Measurements from ENCODE around the gene GABBR2.

Gene GABBR2

DNA sequence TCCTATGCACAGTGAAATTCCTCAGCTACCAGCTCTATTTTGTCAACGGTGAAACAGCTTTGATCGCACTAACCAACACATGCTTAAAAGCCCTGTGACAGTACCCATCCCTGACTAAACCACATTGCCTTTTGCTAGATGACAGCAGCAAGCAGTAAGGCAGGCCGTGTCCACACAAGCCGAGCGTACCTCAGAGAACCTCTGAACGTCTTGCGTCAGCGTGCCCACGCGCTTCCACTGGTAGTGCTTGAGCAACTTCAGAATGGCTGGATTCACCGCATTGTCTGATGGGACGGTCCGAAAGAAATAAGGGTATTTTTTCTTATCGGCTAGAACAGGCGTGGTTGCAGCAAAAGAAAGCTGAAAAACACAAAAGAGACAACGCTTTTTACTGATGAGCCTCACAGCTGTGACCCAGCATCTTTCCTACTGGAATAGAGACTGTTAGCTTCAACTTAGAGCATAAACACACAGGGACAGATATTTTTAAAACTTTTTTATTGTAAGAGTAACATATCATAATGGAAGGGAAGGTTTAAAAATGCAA is 167.0 kb downstream of the GABBR2 start:
- DNase-seq (ENCODE audit: low read depth): no peak

DNA sequence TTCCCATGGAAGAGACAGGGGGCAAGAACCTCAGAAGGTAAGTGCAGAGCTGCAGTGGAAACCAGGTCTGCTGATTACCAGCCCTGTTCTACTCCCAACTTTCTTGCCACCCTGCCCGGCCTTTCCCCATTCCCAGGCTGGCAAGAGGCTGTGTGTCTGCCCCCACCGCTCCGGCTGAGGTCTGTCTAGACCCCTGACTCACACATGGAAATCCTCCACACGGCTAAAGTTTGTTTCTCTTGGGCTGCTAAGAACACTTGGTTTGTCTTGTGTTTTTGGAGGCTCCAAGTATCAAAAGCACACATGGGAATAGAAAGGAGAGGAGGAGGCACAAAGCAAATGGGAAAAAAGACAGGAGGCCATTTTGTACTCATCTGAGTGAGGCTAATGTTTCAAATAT is 168.3 kb downstream of the GABBR2 start:
- DNase-seq (ENCODE audit: low read depth): no peak

DNA sequence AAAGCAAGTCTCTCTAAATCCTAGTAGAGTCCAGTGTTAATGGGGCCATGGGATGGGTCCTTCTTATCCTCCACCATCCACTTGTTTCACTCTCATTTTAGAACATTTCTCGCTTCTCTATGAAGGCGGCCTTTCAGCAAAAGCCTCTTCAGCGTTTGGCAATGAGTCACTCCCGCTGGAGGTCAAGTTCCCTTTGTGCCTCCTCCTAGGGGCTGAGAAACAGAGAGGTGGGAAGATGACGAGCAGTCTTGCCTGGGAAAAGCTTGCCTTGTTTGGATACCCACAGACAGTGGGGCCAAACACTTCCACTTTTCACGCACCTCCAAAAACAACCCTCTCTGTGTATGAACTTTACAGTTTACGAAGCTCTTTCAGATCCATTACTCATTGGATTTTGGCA is 168.8 kb downstream of the GABBR2 start:
- DNase-seq (ENCODE audit: low read depth): no peak

DNA sequence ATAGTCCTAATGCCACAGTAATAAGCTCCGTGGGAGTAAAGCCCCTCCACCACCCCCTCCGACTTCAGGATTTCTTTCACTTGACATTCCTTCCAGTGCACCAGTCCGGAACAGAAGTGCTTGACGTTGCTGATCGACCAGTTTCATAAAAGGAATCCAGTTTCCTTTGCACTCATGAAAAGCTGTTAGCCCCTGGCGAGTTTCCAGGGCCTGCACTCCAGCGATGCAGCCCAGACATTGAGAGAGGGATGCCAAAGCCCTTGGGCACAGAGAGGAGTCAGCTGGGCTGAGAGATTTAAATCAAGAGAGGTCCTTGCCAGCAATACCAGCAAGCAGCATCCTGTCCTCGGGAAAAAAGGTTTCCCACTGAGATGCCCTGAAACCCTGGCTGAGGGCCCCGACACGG is 170.1 kb downstream of the GABBR2 start:
- no peak for DNase-seq (ENCODE audit: low read depth)

DNA sequence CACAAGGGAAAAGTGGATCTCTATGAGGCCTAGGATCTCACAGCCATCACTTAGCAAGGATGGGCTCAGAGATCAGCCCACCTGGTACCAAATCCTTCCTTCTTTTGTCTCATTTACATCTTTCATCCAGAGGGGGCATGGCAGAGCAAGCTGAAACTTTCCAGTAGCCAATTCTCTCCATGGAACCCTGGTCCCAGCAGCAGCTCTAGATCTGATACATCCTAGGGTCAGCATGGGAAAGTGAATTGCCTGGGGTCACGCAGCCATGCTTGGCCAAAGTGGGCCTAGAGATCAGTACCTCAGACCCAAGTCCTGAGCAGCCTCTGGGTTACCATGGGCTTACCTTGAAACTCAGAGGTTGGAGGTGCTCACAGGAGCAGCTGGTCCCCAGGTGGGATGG is 170.5 kb downstream of the GABBR2 start:
- no peak for DNase-seq (ENCODE audit: low read depth)

DNA sequence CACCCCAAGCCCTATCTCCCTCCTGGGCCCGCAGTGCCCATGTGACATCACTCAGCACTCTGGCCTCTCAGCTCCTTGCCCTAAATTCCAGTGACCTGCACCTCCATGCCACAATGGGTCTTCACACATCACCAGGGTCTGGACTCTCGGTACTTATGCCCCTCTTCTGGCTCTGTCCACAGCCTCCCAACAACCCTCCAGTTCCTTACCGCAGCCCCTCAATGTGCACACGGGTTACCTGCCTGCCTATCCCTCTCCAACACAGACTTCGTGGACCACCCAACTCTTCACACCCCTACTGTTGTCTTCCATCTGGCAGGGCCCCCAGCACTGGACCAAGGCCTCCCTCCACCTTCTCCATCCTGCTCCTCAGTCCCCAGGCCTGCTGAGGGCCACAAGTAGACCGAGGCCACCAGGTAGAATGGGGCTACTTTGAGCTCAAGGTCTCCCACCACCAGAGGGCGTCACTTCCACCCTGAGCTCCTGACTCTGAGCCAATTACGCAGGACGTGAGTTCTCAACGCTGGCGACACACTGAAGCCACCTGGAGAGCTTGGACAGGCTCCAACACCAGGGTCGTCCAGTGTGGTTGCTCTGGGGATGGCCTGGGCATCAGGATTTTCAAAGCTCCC is 172.1 kb downstream of the GABBR2 start:
- no peak for DNase-seq (ENCODE audit: low read depth)

DNA sequence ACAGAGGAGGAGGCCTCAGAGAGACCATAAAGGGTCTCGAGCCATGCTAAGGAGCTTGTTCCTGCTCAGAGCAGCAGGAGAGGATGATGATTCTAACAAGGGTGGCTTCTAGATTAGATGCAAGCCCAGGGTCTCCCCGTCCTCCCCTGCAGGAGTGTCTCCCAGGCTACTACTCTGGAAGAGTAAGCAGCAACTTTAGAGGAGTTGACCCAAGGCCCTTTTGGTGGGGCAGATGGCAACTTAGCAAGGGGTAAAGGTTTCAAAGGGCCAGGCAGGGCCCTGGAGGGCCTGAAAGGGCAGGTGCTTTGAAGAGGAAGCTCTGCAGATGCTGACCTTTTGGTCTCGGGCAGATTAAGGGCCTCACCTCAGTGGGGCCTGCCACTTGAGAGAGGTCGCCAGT is 174.9 kb downstream of the GABBR2 start:
- no peak for DNase-seq (ENCODE audit: low read depth)

DNA sequence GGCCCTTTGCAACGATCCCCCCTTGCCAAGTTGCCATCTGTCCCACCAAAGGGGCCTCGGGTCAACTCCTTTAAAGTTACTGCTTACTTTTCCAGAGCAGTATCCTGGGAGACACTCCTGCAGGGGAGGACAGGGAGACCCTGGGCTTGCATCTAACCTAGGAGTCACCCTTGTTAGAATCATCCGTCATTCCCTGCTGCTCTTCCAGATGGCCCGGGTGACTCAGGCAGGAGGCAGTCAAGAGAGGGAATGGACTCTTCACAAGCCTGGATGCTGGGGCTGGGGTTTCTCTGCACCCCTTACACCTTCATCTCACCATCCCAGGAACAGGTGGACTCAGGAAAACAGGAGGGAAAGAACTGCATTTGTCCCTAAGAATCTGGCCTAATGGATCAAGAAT is 175.6 kb downstream of the GABBR2 start:
- DNase-seq (ENCODE audit: low read depth): no peak

DNA sequence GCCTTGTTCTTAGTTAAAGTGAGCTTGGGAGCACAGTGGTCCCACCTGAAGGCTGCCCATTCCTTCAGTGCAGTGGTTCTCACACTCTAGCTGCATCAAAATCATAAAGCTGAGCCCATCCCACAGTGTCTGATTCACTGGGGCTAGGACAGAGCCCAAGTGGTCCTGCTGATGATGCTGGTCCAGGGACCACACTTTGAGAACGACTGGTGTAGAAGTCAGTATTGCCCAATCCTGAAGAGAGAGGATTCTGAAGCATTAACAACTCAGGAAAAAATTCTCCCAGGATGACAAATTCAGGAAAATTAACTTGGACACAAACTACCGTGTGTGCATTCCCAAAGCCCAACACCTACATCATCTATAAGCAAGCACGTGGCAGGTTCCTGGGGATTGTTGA is 176.2 kb downstream of the GABBR2 start:
- no peak for DNase-seq (ENCODE audit: low read depth)

DNA sequence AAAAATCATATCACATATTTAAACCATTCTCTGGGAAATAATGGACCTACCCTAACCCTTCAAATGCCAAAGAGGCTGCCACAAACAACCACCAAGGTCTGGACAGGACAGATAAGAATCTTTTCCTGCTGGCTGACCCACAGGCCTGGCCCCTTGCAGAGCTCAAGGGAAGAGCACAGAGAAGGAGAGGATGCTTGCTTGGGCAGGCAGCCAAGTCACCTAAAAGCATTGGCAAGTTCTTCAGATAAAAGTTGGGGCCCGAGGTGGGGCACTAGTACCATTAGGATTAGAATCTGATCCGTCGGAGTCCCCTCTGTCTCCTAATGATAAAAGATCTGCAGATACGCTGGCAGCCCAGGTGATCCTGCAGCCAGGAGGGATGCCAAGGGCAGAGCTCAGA is 176.6 kb downstream of the GABBR2 start:
- DNase-seq (ENCODE audit: low read depth): no peak

DNA sequence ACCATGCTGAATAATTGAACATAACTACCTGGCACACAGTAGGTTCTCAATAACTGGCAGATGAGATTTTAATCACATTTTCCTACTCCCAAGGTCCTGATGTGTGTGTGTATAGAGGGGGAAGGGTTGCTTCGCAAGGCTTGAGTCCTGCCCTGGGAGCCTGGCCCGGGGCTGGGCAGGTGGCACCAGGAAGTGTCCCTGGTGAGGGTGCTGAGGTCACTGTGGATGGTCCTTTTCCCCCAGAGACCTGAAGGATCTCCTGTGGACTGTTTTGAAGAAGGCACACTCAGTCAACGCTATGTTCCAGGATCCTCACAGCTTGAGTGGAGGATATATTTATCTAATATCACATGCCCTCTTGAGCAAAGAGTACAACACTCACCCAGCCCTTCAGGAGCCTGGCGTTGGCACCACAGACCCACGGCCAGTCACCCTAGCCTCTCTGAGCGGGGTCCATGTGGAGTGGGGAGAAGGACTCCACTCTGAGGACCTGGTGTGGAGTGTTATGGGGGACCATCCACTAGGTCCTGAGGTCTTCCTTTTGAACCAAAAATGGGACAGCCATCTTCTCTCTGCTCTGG is 177.8 kb downstream of the GABBR2 start:
- DNase-seq (ENCODE audit: low read depth): no peak

DNA sequence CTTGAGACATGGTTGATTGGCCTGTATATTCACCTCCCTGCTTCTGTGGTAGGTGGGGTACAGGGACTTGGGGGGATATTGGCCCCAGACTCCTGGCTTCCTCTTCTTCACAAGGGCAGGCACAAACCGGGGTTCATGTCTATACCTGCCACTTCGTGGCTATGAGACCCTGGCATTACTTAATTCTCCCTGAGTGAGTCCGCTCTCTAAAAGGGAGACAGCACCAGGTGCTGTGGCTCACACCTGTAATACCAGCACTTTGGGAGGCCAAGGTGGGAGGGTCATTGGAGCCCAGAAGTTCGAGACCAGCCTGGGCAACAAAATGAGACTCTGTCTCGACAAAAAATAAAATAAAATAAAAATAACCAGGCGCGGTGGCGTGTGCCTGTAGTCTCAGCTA is 178.5 kb downstream of the GABBR2 start:
- no peak for DNase-seq (ENCODE audit: low read depth)

DNA sequence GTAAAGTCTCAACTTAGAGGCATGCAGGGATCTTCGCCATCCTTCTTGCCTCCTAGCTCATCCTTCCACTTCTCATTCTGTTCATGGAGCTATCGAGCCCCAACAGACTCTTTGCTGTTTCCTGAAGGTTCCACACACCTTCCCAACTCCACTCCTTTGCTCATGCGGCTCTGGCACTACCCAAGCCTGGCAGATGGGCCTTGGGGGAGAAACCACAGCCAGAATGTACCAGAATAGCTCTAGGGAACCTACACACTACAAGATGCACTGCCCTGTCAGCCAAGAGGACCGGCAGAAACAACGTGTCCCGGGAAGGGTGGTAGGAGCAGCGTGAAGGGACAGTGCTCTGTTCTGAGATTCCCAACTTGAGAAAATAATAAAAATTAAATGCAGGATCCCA is 178.9 kb downstream of the GABBR2 start:
- no peak for DNase-seq (ENCODE audit: low read depth)

DNA sequence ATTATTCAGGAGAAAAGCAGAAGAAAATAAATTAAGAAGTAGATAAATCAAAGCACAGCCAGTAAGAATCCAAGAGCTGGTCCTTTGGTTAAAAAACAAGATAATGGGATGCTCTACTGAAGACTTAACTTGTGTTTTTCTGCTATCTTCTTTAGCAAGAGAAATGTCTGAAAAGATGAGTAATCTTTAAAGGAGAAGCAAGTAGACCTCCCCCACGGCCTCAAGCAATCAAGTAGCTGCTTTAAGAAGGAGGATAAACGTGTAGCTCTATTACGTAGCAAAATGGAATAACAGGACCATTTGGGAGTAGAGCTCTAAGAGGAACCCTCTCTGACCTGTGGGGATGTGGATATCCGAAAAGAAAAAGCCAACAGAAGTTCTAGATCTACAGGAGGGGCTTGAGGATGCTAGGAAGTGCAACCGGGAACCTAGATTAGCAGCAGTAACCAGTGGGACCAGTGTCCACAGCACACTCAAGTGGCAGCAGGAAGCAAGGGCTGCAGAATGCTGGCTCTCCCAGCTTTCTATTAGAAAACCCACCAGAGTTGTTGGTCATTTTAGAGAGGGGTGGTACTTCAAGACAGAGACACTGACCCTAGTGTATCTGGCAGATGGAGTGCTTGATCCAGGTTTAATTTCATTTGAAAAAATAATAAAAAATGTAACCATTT is 185.4 kb downstream of the GABBR2 start:
- no peak for DNase-seq (ENCODE audit: low read depth)

DNA sequence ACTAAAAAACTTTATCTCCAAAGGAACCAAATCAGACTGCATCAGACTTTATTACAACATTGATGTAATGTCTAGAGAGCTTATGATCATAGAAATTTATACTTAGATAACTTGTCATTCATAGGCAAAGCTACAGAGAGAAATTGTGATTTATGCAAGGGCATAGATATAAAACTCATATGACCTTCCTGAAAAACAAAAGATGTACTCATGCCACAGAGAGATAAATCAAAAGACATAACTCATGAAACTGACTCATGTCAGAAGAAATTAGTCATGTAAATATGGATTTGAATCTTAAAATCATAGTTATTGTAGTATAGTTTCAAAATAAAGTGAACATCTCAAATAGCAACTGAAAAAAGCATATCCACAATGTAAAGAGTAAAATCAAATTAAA is 186.2 kb downstream of the GABBR2 start:
- DNase-seq (ENCODE audit: low read depth): no peak

DNA sequence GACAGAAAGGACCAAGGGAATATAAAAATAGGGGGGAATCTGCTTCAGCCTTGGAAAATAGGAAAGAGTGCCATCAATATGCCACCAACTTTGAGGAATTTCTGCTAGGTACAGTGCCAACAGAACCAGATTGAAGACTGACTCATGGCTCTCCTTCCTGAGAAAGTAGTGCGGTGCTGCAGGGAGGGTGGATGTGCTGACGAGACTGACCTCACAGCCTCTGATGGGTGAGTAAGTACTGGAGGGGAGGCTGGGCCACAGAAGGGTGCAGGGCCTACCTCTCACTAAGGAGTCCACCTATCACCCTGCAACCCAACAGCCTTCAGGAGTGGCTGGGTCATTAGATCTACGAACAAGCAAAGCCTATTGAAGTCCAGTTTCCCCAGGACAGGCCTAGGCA is 187.6 kb downstream of the GABBR2 start:
- DNase-seq (ENCODE audit: low read depth): no peak

DNA sequence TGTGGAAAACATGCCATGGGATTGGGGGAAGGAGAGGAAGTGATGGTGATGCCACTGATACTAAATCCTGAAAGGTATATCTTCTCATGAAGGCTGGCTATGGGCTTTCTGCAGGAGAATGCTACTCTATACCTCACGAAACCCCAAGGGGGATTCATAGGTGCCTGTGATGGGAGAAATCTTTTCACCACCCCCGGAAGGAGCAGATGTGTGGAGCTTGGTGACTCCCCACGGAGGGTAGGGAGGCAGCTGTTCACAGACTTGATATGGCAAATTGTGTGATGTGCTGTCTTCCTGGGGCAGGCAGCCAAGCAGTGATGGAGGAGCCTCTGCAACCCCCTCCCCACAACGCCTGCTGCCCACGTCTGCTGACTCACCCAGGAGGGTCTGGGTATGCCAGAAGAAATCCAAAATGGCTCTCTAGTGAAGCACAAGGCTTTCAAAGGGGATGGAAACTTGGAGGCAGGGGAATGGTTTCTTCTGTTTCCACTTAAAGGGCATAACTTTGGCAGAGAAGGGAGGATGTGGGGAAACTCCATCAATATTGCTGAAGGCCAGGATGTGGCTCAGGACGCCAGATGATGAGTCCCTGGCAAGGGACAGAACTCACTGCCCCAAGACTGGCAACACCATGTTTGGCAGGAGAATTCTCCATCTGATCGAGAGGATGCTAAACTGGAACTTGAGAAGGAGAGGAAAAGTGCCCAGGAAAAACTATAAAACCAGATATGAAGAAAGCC is 188.3 kb downstream of the GABBR2 start:
- no peak for DNase-seq (ENCODE audit: low read depth)

DNA sequence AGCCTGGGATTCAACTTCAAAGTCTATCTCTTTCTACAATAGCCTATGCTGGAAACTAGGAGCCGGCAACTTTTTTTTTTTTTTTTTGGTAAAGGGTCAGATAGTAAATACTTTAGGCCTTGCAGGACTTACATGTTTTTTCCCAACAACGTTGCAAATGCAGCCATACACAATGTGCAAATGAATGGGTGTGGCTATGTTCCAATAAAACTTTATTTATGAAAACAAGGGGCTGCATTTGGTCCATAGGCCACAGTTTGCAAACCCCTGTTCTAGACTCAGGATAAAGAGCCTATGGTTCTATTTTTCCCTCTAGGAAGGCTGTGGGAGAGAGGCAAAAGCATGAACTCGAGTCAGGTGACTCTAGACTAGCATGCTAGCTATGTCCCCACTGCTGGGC is 189.1 kb downstream of the GABBR2 start:
- no peak for DNase-seq (ENCODE audit: low read depth)

DNA sequence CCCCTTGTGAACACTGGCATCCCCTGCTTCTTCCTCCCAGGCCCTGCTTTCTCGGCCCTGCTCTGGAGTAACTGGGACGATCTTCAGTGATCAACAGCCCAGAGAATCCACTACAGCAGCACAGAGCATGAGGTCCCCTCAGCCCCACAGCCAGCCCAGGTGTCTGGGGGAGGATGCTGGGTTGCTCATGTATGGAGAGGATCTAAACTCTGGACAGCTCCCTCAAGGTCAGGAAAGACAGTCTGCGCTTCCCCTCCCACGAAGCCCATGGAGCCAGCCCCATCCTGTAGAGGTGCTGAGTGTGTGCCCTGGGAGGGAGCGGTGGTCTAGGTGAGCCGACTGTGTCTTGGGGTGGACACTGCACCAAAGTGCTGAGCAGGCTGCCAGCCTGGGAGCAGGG is 190.2 kb downstream of the GABBR2 start:
- DNase-seq (ENCODE audit: low read depth): no peak

DNA sequence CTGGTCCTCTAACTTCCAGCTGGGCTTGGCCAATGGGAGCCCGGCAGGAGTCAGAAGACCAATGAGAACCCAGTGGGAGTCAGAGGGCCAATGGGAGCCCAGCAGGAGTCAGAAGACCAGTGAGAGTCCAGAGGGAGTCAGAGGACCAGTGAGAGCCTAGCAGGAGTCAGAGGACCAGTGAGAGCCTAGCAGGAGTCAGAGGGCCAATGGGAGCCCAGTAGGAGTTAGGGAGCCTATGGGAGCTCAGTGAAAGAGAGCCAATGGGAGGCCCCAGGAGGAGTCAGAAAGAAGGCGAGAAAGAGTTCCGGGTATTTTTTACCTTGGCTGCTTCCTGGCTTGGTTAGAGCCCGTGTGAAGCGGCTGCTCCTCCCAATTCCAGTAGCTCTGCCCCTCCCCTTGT is 191.0 kb downstream of the GABBR2 start:
- no peak for DNase-seq (ENCODE audit: low read depth)

DNA sequence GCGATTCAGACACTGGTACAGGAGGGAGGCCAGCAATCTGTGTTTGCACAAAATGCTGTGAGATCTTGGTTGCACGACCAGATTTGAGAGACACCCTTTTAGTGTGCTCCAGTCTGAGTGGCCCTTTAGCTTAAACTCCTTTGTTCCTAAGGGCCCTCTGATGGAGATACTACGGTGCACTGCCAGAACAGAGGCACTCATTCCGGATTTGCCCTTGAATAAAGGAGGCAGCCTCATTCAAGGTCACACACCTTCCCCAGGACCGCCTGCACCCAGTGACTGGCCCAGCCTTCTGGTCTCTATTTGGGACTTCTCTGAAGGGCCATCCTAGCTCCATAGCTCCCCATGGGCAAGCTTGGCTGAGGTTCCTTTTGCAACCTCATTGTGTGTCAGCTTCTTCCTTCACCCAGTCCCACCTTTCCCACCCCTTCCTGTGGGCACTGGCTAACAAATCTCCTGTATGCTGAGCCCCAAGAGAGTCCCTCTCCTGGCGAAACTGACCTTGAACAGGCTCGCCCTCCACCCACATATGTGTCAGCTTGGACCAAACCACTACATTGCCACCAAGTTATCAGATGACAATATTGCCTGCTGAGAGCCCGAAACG is 191.7 kb downstream of the GABBR2 start:
- no peak for DNase-seq (ENCODE audit: low read depth)

DNA sequence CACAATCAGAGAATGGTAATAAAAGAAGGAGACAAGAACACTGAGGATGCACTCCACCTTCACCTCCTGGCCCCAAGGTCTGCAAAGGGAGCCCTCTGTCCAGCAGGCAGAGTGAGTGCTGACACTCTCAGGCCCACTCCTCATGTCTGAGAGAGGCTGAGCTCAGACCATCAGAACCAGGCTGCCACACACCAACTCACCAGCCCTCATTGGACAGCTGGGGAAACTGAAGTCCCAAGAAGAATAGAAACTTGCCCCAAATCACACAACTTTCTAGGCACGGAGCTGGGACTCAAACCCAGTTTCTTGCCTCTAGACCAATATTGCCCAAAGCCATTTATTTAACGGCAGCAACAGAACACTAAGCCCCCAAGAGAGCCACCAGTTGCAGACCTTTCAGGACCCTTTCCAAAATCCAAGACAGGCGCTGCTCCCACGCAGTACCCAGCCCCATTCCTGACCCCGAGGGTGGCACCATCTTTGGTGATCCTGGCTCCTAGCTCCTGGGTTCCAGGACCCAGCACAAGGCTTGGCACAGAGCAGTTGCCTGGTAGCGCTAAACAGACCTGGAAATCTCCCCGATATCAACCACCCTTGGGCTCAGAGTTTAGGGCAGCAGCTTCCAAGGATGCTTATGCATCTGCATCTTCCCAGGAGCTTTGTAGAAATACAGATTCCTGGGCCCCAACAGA is 192.4 kb downstream of the GABBR2 start:
- no peak for DNase-seq (ENCODE audit: low read depth)

Measured in stimulated activated CD8-positive, alpha-beta memory T cell treated with anti-CD3 and anti-CD28 coated beads, Interleukin-12 subunit alpha, Interleukin-12 subunit beta, amount 100 ng/mL, for 1 hour (primary cell).